ENCODE data around the gene SIT1.

DNA sequence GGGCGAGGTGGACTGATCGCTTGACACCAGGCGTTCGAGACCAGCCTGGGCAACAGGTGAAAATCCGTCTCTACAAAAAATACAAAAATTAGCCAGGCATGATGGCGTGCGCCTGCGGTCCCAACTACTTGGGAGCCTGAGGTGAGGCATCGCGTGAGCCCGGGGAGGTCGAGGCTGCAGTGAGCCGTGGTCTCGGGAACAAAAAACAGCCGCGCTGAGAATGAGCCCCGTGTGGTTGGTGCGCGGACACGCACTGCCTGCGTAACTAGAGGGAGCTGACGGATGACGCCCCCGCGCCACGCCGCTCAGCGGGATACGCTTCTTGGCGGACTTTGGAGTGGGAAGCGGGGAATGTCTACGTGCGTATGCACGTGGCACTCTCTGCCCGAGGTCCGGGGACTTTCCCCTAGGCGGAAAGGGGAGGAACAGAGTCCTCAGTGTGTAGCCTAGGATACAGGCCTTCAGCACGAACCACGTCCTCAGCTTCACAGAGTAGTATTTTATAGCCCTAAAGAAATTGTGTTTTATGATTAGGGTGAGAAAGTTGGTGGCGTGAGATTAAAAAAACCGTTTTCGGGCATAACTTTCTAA lies 6.9 kb upstream of the SIT1 start, which contains the start of gene RMRP:
- no peak for TF ChIP-seq EZH2 (IDR thresholded peaks at IDR 0.05; ENCODE audit: low read length)
- TF ChIP-seq, protein P1, sequence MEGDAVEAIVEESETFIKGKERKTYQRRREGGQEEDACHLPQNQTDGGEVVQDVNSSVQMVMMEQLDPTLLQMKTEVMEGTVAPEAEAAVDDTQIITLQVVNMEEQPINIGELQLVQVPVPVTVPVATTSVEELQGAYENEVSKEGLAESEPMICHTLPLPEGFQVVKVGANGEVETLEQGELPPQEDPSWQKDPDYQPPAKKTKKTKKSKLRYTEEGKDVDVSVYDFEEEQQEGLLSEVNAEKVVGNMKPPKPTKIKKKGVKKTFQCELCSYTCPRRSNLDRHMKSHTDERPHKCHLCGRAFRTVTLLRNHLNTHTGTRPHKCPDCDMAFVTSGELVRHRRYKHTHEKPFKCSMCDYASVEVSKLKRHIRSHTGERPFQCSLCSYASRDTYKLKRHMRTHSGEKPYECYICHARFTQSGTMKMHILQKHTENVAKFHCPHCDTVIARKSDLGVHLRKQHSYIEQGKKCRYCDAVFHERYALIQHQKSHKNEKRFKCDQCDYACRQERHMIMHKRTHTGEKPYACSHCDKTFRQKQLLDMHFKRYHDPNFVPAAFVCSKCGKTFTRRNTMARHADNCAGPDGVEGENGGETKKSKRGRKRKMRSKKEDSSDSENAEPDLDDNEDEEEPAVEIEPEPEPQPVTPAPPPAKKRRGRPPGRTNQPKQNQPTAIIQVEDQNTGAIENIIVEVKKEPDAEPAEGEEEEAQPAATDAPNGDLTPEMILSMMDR (optimal IDR thresholded peaks at IDR 0.05 in 1 of 3, IDR thresholded peaks at IDR 0.05 in 1 of 3, conservative IDR thresholded peaks at IDR 0.05 in 1 of 3; ENCODE audit: extremely low read depth in 1 of 3, insufficient read depth in 2 of 3, low read length in 3 of 3) = peak in 2 of 3 experiments; percentile 19 to 22
